ENCODE measurements around the gene PPP1R18. TPM values are rescaled to one million over a fixed set of nuclear protein-coding genes. Genes with fewer than 3 reads are reported as not detected.

Gene PPP1R18
- 39.8 to 48.8 TPM (median 45.5 TPM) in 5 replicates for total RNA-seq (2022; extraction: Qiagen RNA extraction)

GRCh38 chr6:30686009-30686907 lies at the start of gene PPP1R18:
TSS of gene PPP1R18 (minus strand) at chr6:30686645. CDS start at chr6:30686018, 627 bp downstream.

GRCh38 chr6:30719791-30720737 lies 33.6 kb upstream of the PPP1R18 start, which contains the start of gene TUBB:
TSS of gene TUBB (plus strand) at chr6:30720352. CDS start at chr6:30720507, 155 bp downstream.

GRCh38 chr6:30717129-30717844 lies 30.8 kb upstream of the PPP1R18 start, which contains the start of gene MDC1:
TSS of gene MDC1 (minus strand) at chr6:30717281. CDS start at chr6:30715175, 2,106 bp downstream.

GRCh38 chr6:30690403-30691207 lies 4.2 kb upstream of the PPP1R18 start, which contains the start of gene NRM:
TSS of gene NRM (minus strand) at chr6:30690984. CDS start at chr6:30690974, 10 bp downstream.

GRCh38 chr6:30672445-30673253 lies 13.8 kb downstream of the PPP1R18 start, which contains the start of gene DHX16:
TSS of gene DHX16 (minus strand) at chr6:30673006. CDS start at chr6:30672841, 165 bp downstream.

GRCh38 chr6:30646450-30647241 lies 39.8 kb downstream of the PPP1R18 start, which contains the start of gene C6orf136:
TSS of gene C6orf136 (plus strand) at chr6:30647133. CDS start at chr6:30647232, 99 bp downstream.

GRCh38 chr6:30626484-30627366 lies 59.7 kb downstream of the PPP1R18 start, which contains the start of gene ATAT1:
TSS of gene ATAT1 (plus strand) at chr6:30626874.

Other genes with a start within 250 kb of the PPP1R18 start
- 60.3 to 71.4 TPM (median 61.8 TPM) in 5 replicates for gene HLA-E, start 197.1 kb downstream of the PPP1R18 start, total RNA-seq (2022; extraction: Qiagen RNA extraction)
- 28.4 to 36.7 TPM (median 33.9 TPM) in 5 replicates for gene GNL1, start 130.2 kb downstream of the PPP1R18 start, total RNA-seq (2022; extraction: Qiagen RNA extraction)
- gene PRR3, start 129.3 kb downstream of the PPP1R18 start, total RNA-seq (2022; extraction: Qiagen RNA extraction): 14.5 to 17.3 TPM (median 16.5 TPM) in 5 replicates
- gene ABCF1, start 115.2 kb downstream of the PPP1R18 start, total RNA-seq (2022; extraction: Qiagen RNA extraction): 50.4 to 58.2 TPM (median 52.3 TPM) in 5 replicates
- gene PPP1R10, start 69.4 kb downstream of the PPP1R18 start, total RNA-seq (2022; extraction: Qiagen RNA extraction): 26.3 to 47.1 TPM (median 29.0 TPM) in 5 replicates
- 71.4 to 116 TPM (median 73.6 TPM) in 5 replicates for gene MRPS18B, start 68.8 kb downstream of the PPP1R18 start, total RNA-seq (2022; extraction: Qiagen RNA extraction)
- gene ATAT1, start 59.8 kb downstream of the PPP1R18 start, total RNA-seq (2022; extraction: Qiagen RNA extraction): 4.5 to 5.9 TPM (median 5.6 TPM) in 5 replicates
- 10.2 to 14.6 TPM (median 13.1 TPM) in 5 replicates for gene C6orf136, start 39.5 kb downstream of the PPP1R18 start, total RNA-seq (2022; extraction: Qiagen RNA extraction)
- gene DHX16, start 13.6 kb downstream of the PPP1R18 start, total RNA-seq (2022; extraction: Qiagen RNA extraction): 26.3 to 30.5 TPM (median 28.5 TPM) in 5 replicates
- 20.0 to 29.7 TPM (median 29.0 TPM) in 5 replicates for gene NRM, start 4.3 kb upstream of the PPP1R18 start, total RNA-seq (2022; extraction: Qiagen RNA extraction)
- 16.6 to 24.7 TPM (median 18.4 TPM) in 5 replicates for gene MDC1, start 30.6 kb upstream of the PPP1R18 start, total RNA-seq (2022; extraction: Qiagen RNA extraction)
- 792 to 978 TPM (median 919 TPM) in 5 replicates for gene TUBB, start 33.7 kb upstream of the PPP1R18 start, total RNA-seq (2022; extraction: Qiagen RNA extraction)
- 81.9 to 102 TPM (median 96.8 TPM) in 5 replicates for gene FLOT1, start 56.0 kb upstream of the PPP1R18 start, total RNA-seq (2022; extraction: Qiagen RNA extraction)
- gene IER3, start 57.9 kb upstream of the PPP1R18 start, total RNA-seq (2022; extraction: Qiagen RNA extraction): 97.9 to 167 TPM (median 130 TPM) in 5 replicates
- 41.3 to 63.5 TPM (median 55.9 TPM) in 5 replicates for gene DDR1, start 197.9 kb upstream of the PPP1R18 start, total RNA-seq (2022; extraction: Qiagen RNA extraction)
- gene GTF2H4, start 221.6 kb upstream of the PPP1R18 start, total RNA-seq (2022; extraction: Qiagen RNA extraction): 18.6 to 23.2 TPM (median 20.0 TPM) in 5 replicates
- 10.8 to 14.3 TPM (median 13.2 TPM) in 5 replicates for gene VARS2, start 227.6 kb upstream of the PPP1R18 start, total RNA-seq (2022; extraction: Qiagen RNA extraction)
- gene SFTA2, start 245.5 kb upstream of the PPP1R18 start, total RNA-seq (2022; extraction: Qiagen RNA extraction): not detected in 5 replicates

All from A549 treated with CORT108297 at 1 μM for 4 hours (cell line).